ENCODE results near the gene GNPDA1.
A peak's percentile ranks its signal among the peaks of the same experiment; 100 is the strongest.

Gene GNPDA1

DNA sequence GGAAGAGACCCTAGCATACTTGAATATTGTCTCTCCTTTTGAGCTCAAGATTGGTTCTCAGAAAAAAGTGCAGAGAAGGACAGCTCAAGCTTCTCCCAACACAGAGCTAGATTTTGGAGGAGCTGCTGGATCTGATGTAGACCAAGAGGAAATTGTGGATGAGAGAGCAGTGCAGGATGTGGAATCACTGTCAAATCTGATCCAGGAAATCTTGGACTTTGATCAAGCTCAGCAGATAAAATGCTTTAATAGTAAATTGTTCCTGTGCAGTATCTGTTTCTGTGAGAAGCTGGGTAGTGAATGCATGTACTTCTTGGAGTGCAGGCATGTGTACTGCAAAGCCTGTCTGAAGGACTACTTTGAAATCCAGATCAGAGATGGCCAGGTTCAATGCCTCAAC, 34.4 kb downstream of the GNPDA1 start:
- Histone ChIP-seq H3K14ac (ENCODE audit: low read length in 2 of 2) (no peak overlapping the region), H4K8ac (ENCODE audit: low read length) (no peak overlapping the region), H3K4me2 (ENCODE audit: low read length, poor library complexity, severe bottlenecking) (no peak overlapping the region), H4K91ac (ENCODE audit: low read length) (no peak overlapping the region), H2AK5ac (ENCODE audit: low read length, severe bottlenecking) (no peak overlapping the region), H2BK15ac (ENCODE audit: low read depth, poor library complexity, severe bottlenecking) (no peak overlapping the region), H3K27me3 (ENCODE audit: control insufficient read depth in 1 of 2, insufficient read depth in 1 of 2, low read length in 2 of 2) (no peaks in the 10 kb centered on the region), H2BK120ac (ENCODE audit: low read depth, low read length) (no peak overlapping the region), H2BK12ac (ENCODE audit: low read length in 2 of 2) (no peak overlapping the region), H3K79me1 (replicated peaks; ENCODE audit: low read length, poor library complexity, severe bottlenecking) (peaks cover 27% of the 10 kb centered on the region), H3K4ac (ENCODE audit: low read depth in 1 of 2, low read length in 2 of 2) (no peak overlapping the region), H3K4me3 (ENCODE audit: insufficient read depth in 1 of 2, low read depth in 1 of 2, low read length in 2 of 2) (no peak overlapping the region), H3K9me3 (ENCODE audit: control insufficient read depth, low read length) (no peaks in the 10 kb centered on the region), H3K23ac (ENCODE audit: low read length in 2 of 2) (no peak overlapping the region), H3K18ac (ENCODE audit: low read depth in 1 of 2, low read length in 2 of 2) (no peak overlapping the region), H2AFZ (ENCODE audit: low read depth, low read length) (no peak overlapping the region), H3K27ac (ENCODE audit: low read length, poor library complexity, severe bottlenecking) (no peak overlapping the region), H3K36me3 (ENCODE audit: control insufficient read depth in 1 of 2, insufficient read depth in 2 of 2, low read depth in 1 of 2, low read length in 2 of 2) (peaks cover 26 to 94% of the 10 kb centered on the region in 2 experiments), H3K4me1 (ENCODE audit: control insufficient read depth, insufficient read depth, low read depth, low read length) (no peaks in the 10 kb centered on the region), H3K9ac (ENCODE audit: low read length) (no peak overlapping the region), H2BK5ac (ENCODE audit: low read depth, low read length, poor library complexity, severe bottlenecking) (no peak overlapping the region)
- DNase-seq: no peak

GRCh38 chr5:141976176-141976575, 36.7 kb downstream of the GNPDA1 start:
- H2BK12ac ChIP-seq (ENCODE audit: low read length in 2 of 2): no peak overlapping the region
- no peak overlapping the region for H2BK15ac ChIP-seq (ENCODE audit: low read depth, poor library complexity, severe bottlenecking)
- no peak overlapping the region for H3K9ac ChIP-seq (ENCODE audit: low read length)
- no peak for DNase-seq
- no peak overlapping the region for H3K18ac ChIP-seq (ENCODE audit: low read depth in 1 of 2, low read length in 2 of 2)
- no peak overlapping the region for H3K23ac ChIP-seq (ENCODE audit: low read length in 2 of 2)
- no peak overlapping the region for H3K27ac ChIP-seq (ENCODE audit: low read length, poor library complexity, severe bottlenecking)
- peaks cover 29% of the 10 kb centered on the region for H3K79me1 ChIP-seq (replicated peaks; ENCODE audit: low read length, poor library complexity, severe bottlenecking)
- no peaks in the 10 kb centered on the region for H3K9me3 ChIP-seq (ENCODE audit: control insufficient read depth, low read length)
- no peak overlapping the region for H4K8ac ChIP-seq (ENCODE audit: low read length)
- H3K4ac ChIP-seq (ENCODE audit: low read depth in 1 of 2, low read length in 2 of 2): no peak overlapping the region
- peaks cover 1% of the 10 kb centered on the region for H3K4me1 ChIP-seq (ENCODE audit: control insufficient read depth, insufficient read depth, low read depth, low read length)
- no peak overlapping the region for H2BK5ac ChIP-seq (ENCODE audit: low read depth, low read length, poor library complexity, severe bottlenecking)
- H2BK120ac ChIP-seq (ENCODE audit: low read depth, low read length): no peak overlapping the region
- no peak overlapping the region for H3K4me3 ChIP-seq (ENCODE audit: insufficient read depth in 1 of 2, low read depth in 1 of 2, low read length in 2 of 2)
- no peak overlapping the region for H4K91ac ChIP-seq (ENCODE audit: low read length)
- H3K36me3 ChIP-seq (ENCODE audit: control insufficient read depth in 1 of 2, insufficient read depth in 2 of 2, low read depth in 1 of 2, low read length in 2 of 2): peaks cover 28 to 88% of the 10 kb centered on the region in 2 experiments
- no peak overlapping the region for H3K14ac ChIP-seq (ENCODE audit: low read length in 2 of 2)
- H3K27me3 ChIP-seq (ENCODE audit: control insufficient read depth in 1 of 2, insufficient read depth in 1 of 2, low read length in 2 of 2): no peaks in the 10 kb centered on the region
- no peak overlapping the region for H3K4me2 ChIP-seq (ENCODE audit: low read length, poor library complexity, severe bottlenecking)
- no peak overlapping the region for H2AFZ ChIP-seq (ENCODE audit: low read depth, low read length)
- no peak overlapping the region for H2AK5ac ChIP-seq (ENCODE audit: low read length, severe bottlenecking)
- WGBS: 98% methylated on average over 5 of the region's 6 CpGs

DNA sequence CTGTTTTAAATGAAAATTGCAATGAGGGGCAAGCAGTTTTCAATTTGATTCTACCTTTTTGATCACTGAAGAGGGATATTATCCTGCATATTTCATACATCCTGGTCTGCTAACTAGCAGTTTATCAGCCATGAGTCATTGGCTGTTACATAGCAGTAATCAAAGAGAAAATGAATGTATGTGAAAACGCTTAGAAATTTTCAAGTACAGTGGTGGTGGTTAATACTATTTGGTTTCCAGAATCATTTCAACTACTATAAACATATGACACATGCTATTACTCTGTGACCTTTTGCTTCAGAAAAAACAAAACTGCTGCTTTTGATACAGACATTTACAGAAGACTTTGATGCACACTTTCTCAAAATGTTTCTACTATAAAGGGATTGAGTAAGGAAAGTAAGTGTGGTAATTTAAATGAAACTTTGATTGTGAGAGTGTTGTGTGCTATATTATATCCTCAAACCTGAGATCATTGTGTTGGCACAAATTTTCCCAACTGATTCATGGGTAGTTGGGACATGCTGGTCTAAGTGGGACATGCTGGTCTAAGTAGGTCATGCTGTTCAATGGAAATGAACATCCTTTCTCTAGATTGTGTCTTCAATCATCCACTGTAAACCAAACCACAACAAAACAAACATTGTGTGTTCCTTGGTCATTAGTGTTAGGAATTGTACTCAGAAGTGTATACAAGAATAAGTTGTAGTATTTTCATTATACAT, 38.8 kb downstream of the GNPDA1 start:
- Histone ChIP-seq H3K4me2 (ENCODE audit: low read length, poor library complexity, severe bottlenecking) (no peak overlapping the region), H2AFZ (ENCODE audit: low read depth, low read length) (no peak overlapping the region), H2BK120ac (ENCODE audit: low read depth, low read length) (no peak overlapping the region), H3K18ac (ENCODE audit: low read depth in 1 of 2, low read length in 2 of 2) (no peak overlapping the region), H3K4me3 (ENCODE audit: insufficient read depth in 1 of 2, low read depth in 1 of 2, low read length in 2 of 2) (no peak overlapping the region), H4K91ac (ENCODE audit: low read length) (no peak overlapping the region), H2BK15ac (ENCODE audit: low read depth, poor library complexity, severe bottlenecking) (no peak overlapping the region), H3K9ac (ENCODE audit: low read length) (peak overlapping the region; percentile 9), H2BK12ac (ENCODE audit: low read length in 2 of 2) (no peak overlapping the region), H3K4ac (ENCODE audit: low read depth in 1 of 2, low read length in 2 of 2) (no peak overlapping the region), H3K23ac (ENCODE audit: low read length in 2 of 2) (no peak overlapping the region), H3K27ac (ENCODE audit: low read length, poor library complexity, severe bottlenecking) (peak overlapping the region; percentile 41), H3K9me3 (ENCODE audit: control insufficient read depth, low read length) (no peaks in the 10 kb centered on the region), H3K36me3 (ENCODE audit: control insufficient read depth in 1 of 2, insufficient read depth in 2 of 2, low read depth in 1 of 2, low read length in 2 of 2) (peaks cover 21 to 70% of the 10 kb centered on the region in 2 experiments), H2AK5ac (ENCODE audit: low read length, severe bottlenecking) (no peak overlapping the region), H4K8ac (ENCODE audit: low read length) (no peak overlapping the region), H3K14ac (ENCODE audit: low read length in 2 of 2) (no peak overlapping the region), H3K79me1 (replicated peaks; ENCODE audit: low read length, poor library complexity, severe bottlenecking) (peaks cover 16% of the 10 kb centered on the region), H3K4me1 (ENCODE audit: control insufficient read depth, insufficient read depth, low read depth, low read length) (peaks cover 1% of the 10 kb centered on the region), H3K27me3 (ENCODE audit: control insufficient read depth in 1 of 2, insufficient read depth in 1 of 2, low read length in 2 of 2) (no peaks in the 10 kb centered on the region), H2BK5ac (ENCODE audit: low read depth, low read length, poor library complexity, severe bottlenecking) (no peak overlapping the region)
- WGBS: no CpG with 5 or more reads among the region's 1 CpG
- DNase-seq: peak; percentile 87

DNA sequence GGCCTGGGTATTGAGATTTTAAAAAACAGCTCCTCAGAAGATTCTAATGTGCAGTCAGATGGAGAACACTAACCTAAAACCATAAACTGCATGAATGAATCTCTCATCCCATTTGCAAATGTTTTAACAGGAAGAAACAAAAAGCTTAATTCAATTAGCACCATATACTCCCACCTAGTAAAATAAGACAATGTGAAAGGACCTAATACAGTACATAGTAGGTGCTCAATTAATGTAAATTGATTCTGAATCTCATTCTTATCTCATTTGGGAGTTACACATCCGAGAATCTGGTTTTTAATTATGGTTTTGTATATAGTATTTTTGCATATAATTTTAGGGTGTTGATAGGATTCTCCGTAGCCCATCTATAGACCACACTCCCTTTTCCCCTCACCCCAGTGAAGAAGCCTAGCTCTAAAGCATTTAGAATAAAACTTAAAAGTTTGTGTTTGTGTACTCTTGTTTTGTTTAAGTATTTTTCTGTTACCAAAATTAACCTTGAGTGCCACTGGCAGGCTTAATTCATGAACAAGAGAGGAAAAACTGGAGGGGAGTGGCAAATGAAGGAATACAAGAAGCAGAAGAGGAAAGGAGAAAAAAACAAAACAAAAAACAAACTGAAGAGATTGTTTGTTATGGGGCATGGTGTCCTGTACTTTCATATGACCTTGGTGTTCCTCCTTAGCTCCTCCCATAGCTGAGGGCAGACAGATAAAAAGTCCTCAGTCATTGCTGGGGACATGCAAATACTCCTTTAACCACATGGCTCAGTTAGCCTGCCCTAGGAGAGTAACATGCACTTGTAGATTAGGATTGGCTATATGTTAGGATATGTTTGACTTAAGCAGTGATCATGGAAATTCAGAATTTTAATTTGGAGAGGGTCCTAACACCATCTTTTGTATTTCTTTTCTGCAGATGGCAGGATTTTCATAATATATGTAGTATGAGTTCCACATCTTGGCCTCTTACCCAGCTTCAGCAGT, 42.8 kb downstream of the GNPDA1 start:
- peak overlapping the region; percentile 79 for H3K27ac ChIP-seq (ENCODE audit: low read length, poor library complexity, severe bottlenecking)

More for the DNA sequence above, 42.8 kb downstream of the GNPDA1 start:
- Histone ChIP-seq H3K14ac (ENCODE audit: low read length in 2 of 2) (no peak overlapping the region), H3K79me1 (replicated peaks; ENCODE audit: low read length, poor library complexity, severe bottlenecking) (peaks cover 5% of the 10 kb centered on the region), H3K4me2 (ENCODE audit: low read length, poor library complexity, severe bottlenecking) (peak overlapping the region; percentile 35), H2AK5ac (ENCODE audit: low read length, severe bottlenecking) (no peak overlapping the region), H3K23ac (ENCODE audit: low read length in 2 of 2) (no peak overlapping the region), H4K8ac (ENCODE audit: low read length) (no peak overlapping the region), H3K9ac (ENCODE audit: low read length) (peak overlapping the region; percentile 93), H3K4me1 (ENCODE audit: control insufficient read depth, insufficient read depth, low read depth, low read length) (peaks cover 1% of the 10 kb centered on the region), H2BK15ac (ENCODE audit: low read depth, poor library complexity, severe bottlenecking) (no peak overlapping the region), H3K18ac (ENCODE audit: low read depth in 1 of 2, low read length in 2 of 2) (no peak overlapping the region), H2AFZ (ENCODE audit: low read depth, low read length) (no peak overlapping the region), H3K9me3 (ENCODE audit: control insufficient read depth, low read length) (no peaks in the 10 kb centered on the region), H2BK5ac (ENCODE audit: low read depth, low read length, poor library complexity, severe bottlenecking) (no peak overlapping the region), H2BK120ac (ENCODE audit: low read depth, low read length) (no peak overlapping the region), H3K4me3 (ENCODE audit: insufficient read depth in 1 of 2, low read depth in 1 of 2, low read length in 2 of 2) (peak overlapping the region in 1 of 2 experiments; percentile 88), H4K91ac (ENCODE audit: low read length) (no peak overlapping the region), H3K4ac (ENCODE audit: low read depth in 1 of 2, low read length in 2 of 2) (no peak overlapping the region), H3K36me3 (ENCODE audit: control insufficient read depth in 1 of 2, insufficient read depth in 2 of 2, low read depth in 1 of 2, low read length in 2 of 2) (peaks cover 6 to 34% of the 10 kb centered on the region in 2 experiments), H3K27me3 (ENCODE audit: control insufficient read depth in 1 of 2, insufficient read depth in 1 of 2, low read length in 2 of 2) (no peaks in the 10 kb centered on the region), H2BK12ac (ENCODE audit: low read length in 2 of 2) (no peak overlapping the region)
- WGBS: no CpG with 5 or more reads among the region's 2 CpGs
- DNase-seq: peak; percentile 66

Data from mesenchymal stem cell (in vitro differentiated cells and primary cell).